ENCODE results near the gene POU6F2.

- TF ChIP-seq CTCF (IDR thresholded peaks at IDR 0.05) (no peak), NFATC4 (CRISPR knock-in tag; IDR thresholded peaks at IDR 0.05) (no peak), JAZF1 (CRISPR knock-in tag; IDR thresholded peaks at IDR 0.05) (no peak), NR3C1 (CRISPR knock-in tag; conservative IDR thresholded peaks at IDR 0.05; ENCODE audit: low read depth) (no peak), JUN (CRISPR knock-in tag; IDR thresholded peaks at IDR 0.05) (no peak), NR1H2 (CRISPR knock-in tag; IDR thresholded peaks at IDR 0.05) (no peak), HMGXB4 (CRISPR knock-in tag; IDR thresholded peaks at IDR 0.05) (no peak), ZNF232 (CRISPR knock-in tag; IDR thresholded peaks at IDR 0.05) (no peak), MLX (CRISPR knock-in tag; IDR thresholded peaks at IDR 0.05) (no peak)
Measured at GRCh38 chr7:39430441-39430840, 452.7 kb downstream of the POU6F2 start.
